ACC112 (cell line): ENCODE measurements around the gene LRP1B.

Source experiments
- H2AFZ ChIP-seq: fragments of 200-600 bp; sonication (generic); one replicate; pipeline ENCODE4 v1.6.0; 2017; ENCODE audit warnings: antibody characterized with exemption, low read length; ENCODE audit not compliant: unreplicated experiment
- H3K27ac ChIP-seq: fragments of 200-600 bp; sonication (generic); 2 replicates; pipeline ENCODE4 v1.5.1; 2014; ENCODE audit warnings: low read depth, mild to moderate bottlenecking, antibody characterized with exemption, low read length, moderate library complexity
- H3K27me3 ChIP-seq: fragments of 200-600 bp; sonication (generic); 2 replicates; pipeline ENCODE4 v1.6.1; 2014; ENCODE audit warnings: mild to moderate bottlenecking, antibody characterized with exemption, low read length, moderate library complexity, mixed read lengths; ENCODE audit not compliant: insufficient read depth
- H3K36me3 ChIP-seq: fragments of 200-600 bp; sonication (generic); 2 replicates; pipeline ENCODE4 v1.6.1; 2016; ENCODE audit warnings: mild to moderate bottlenecking, antibody characterized with exemption, low read length, moderate library complexity, mixed read lengths; ENCODE audit not compliant: insufficient read depth
- H3K4me1 ChIP-seq: fragments of 200-600 bp; sonication (generic); one replicate; pipeline ENCODE4 v1.6.1; 2016; ENCODE audit warnings: low read length, mixed read lengths; ENCODE audit not compliant: insufficient read depth, unreplicated experiment, control insufficient read depth
- H3K4me3 ChIP-seq: fragments of 200-600 bp; sonication (generic); 2 replicates; pipeline ENCODE4 v1.5.1; 2014; ENCODE audit warnings: mild to moderate bottlenecking, low read depth, low read length
- H3K79me2 ChIP-seq: fragments of 200-600 bp; sonication (generic); one replicate; pipeline ENCODE4 v1.6.0; 2016; ENCODE audit warnings: low read length; ENCODE audit not compliant: control insufficient read depth, unreplicated experiment, insufficient read depth

LRP1B gene

DNA sequence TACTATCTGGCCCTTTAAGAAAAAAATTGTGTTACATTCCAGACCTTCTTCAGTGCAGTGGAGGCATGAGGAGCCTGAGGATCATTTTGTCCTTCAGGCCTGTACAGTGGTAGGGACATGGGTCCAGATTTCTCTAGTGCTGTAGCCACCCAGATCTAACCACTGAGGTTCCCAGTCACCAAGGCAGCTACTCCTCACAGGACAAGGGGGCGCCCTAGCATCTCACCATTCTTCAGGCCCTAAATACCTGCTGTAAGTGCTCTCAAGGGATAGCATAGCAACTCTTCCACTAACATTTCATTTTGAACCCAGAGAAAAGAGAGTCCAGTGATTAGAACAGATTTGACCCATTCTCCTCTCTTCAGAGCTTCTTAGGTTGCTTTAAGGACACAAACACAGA, 1533.0 kb downstream of the LRP1B start:
- H3K27me3 ChIP-seq, result no peaks in the 10 kb centered on the region
- H3K27ac ChIP-seq, result no peak overlapping the region
- H3K4me1 ChIP-seq, result peaks cover 3% of the 10 kb centered on the region
- no peak overlapping the region for H2AFZ ChIP-seq
- H3K4me3 ChIP-seq, result no peak overlapping the region
- no peaks in the 10 kb centered on the region for H3K79me2 ChIP-seq
- H3K36me3 ChIP-seq, result no peaks in the 10 kb centered on the region

DNA sequence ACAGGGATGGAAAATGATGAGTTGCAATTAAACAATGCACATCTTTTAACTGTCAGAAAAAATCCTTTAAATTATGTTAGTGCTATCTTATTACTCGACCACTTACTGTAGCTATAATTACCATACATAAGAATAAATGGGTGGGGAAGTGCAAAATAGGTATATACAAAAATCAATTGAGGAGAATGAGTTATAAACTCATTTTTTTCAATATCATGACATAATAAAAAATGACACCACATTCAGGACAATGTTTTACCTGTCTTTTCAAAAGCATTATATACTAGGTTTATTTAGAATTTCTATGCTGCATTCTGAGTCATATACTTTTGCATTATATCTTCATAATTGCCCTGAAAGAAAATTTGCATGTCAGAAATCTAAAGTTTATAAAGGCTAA, 1533.6 kb downstream of the LRP1B start:
- Histone ChIP-seq H3K4me1 (peaks cover 3% of the 10 kb centered on the region), H3K36me3 (no peaks in the 10 kb centered on the region), H3K79me2 (no peaks in the 10 kb centered on the region), H3K27ac (no peak overlapping the region), H3K4me3 (no peak overlapping the region), H2AFZ (no peak overlapping the region), H3K27me3 (no peaks in the 10 kb centered on the region)

DNA sequence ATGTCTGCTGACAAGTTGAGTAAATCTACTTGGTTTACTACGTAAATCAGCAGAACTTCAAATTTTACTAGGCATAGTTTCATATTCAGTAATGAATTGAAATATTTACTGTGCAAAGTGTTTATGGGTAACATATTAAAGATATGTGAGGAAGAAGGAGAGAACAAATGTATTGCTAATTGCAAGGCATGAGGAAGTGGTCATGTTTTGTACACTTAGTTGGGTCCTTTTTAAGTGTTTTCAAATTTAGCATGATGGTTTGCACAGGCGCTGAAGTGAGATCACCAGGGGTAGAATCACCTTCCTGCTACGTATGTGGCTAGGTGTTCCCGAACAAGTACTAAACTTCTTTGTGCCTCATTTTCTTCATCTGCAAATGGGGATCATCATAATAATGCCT, 1534.4 kb downstream of the LRP1B start:
- H3K27ac ChIP-seq, result no peak overlapping the region
- H3K4me1 ChIP-seq, result peaks cover 3% of the 10 kb centered on the region
- no peaks in the 10 kb centered on the region for H3K36me3 ChIP-seq
- no peak overlapping the region for H3K4me3 ChIP-seq
- no peak overlapping the region for H2AFZ ChIP-seq
- no peaks in the 10 kb centered on the region for H3K27me3 ChIP-seq
- H3K79me2 ChIP-seq, result no peaks in the 10 kb centered on the region

DNA sequence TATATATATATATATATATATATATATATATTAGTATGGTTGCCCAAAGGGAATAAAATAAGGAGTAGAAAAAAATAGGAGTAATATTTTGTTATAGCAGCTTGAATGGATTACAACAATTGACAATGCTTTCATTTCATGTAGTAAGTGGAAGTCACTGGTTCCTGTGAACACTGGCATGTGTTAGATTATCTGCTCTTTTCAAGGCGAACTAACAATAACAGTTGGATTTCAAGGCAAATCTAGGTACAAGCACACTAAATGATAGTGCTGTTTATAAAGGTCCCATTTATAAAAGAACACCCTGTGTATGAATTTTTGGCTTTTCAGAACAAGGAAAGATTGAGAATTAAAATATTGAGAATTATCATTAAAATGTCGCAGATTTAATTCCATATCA, 1535.7 kb downstream of the LRP1B start:
- Histone ChIP-seq H3K79me2 (no peaks in the 10 kb centered on the region), H3K4me3 (no peak overlapping the region), H3K36me3 (no peaks in the 10 kb centered on the region), H3K4me1 (no peaks in the 10 kb centered on the region), H3K27ac (no peak overlapping the region), H3K27me3 (no peaks in the 10 kb centered on the region), H2AFZ (no peak overlapping the region)

DNA sequence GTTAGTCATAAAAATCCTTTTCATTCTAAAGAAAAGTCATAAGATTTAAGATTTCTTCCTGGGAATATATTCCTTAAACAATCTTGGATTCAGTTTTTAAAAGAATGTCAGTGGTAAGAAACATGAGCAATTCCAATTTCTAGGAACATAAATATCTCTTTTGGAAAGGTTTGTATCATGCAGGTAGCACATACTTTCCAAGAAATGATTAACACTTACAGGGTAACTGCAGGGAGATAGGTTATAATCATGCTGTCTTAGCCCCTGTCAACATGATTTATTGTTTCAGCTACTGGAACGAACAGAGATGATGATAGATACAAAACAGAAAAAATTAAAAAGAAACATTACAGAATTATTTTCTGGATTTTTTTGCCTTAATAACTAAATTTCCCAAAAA, 1537.7 kb downstream of the LRP1B start:
- no peaks in the 10 kb centered on the region for H3K79me2 ChIP-seq
- no peaks in the 10 kb centered on the region for H3K27me3 ChIP-seq
- H3K27ac ChIP-seq, result no peak overlapping the region
- H3K36me3 ChIP-seq, result no peaks in the 10 kb centered on the region
- H3K4me3 ChIP-seq, result no peak overlapping the region
- H2AFZ ChIP-seq, result no peak overlapping the region
- H3K4me1 ChIP-seq, result no peaks in the 10 kb centered on the region

DNA sequence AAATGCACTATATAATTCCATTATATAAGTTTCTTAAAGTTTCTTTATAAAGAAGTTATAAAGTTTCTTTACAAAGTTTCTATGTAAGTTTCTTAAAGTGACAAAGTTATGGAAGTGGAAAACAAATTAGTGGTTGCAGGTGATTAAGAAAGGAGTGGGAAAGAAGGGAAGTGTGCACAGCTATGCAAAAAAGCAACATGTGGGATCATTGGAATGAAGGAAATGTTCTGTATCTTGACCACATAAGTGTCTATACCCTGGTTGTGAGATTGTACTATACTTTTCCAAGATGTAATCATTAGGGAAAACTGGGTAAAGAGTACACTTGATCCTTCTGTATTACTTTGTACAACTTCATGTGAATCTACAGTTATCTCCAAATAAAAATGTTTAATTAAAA, 1541.1 kb downstream of the LRP1B start:
- Histone ChIP-seq H3K79me2 (no peaks in the 10 kb centered on the region), H3K4me1 (no peaks in the 10 kb centered on the region), H3K4me3 (no peak overlapping the region), H2AFZ (no peak overlapping the region), H3K27me3 (no peaks in the 10 kb centered on the region), H3K36me3 (no peaks in the 10 kb centered on the region), H3K27ac (no peak overlapping the region)

DNA sequence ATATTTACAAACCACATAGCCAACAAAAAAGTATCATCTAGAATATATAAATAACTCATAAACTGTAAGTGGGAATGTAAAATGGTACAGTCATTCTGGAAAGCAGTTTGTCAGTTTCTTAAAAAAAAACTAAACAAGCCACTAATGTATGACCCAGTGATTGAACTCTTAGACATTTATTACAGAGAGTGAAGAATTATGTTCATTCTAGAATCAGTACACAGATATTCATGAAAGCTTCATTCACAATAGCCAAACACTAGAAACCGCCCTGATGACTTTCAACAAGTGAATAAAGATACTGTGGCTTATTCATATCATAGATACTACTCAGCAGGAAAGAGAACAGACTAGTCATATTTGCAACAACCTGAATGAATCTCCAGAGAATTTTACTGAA, 1541.5 kb downstream of the LRP1B start:
- H3K27me3 ChIP-seq, result no peaks in the 10 kb centered on the region
- H3K36me3 ChIP-seq, result no peaks in the 10 kb centered on the region
- H2AFZ ChIP-seq, result no peak overlapping the region
- H3K79me2 ChIP-seq, result no peaks in the 10 kb centered on the region
- no peak overlapping the region for H3K4me3 ChIP-seq
- no peak overlapping the region for H3K27ac ChIP-seq
- no peaks in the 10 kb centered on the region for H3K4me1 ChIP-seq

DNA sequence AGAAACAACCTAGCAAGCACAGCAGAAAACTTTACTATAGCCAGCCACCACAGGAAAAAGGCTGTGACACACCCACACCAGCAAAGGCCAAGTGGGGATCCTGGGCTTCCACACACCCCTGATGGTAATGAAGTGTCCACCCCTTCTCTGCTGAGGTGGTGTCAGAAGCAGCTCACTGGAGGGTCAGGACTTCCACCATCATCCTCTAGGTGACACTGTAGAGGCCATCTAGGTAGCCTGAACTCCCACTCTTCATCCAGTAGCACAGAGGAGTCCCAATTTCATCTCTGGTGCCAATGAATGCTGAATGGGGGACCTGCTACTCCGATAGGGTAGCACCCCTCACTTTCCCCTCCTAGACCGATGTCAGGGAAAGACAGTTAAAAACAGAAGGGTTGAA, 1544.4 kb downstream of the LRP1B start:
- Histone ChIP-seq H3K36me3 (no peaks in the 10 kb centered on the region), H3K27me3 (no peaks in the 10 kb centered on the region), H3K4me3 (no peak overlapping the region), H2AFZ (no peak overlapping the region), H3K79me2 (no peaks in the 10 kb centered on the region), H3K27ac (no peak overlapping the region), H3K4me1 (no peaks in the 10 kb centered on the region)

DNA sequence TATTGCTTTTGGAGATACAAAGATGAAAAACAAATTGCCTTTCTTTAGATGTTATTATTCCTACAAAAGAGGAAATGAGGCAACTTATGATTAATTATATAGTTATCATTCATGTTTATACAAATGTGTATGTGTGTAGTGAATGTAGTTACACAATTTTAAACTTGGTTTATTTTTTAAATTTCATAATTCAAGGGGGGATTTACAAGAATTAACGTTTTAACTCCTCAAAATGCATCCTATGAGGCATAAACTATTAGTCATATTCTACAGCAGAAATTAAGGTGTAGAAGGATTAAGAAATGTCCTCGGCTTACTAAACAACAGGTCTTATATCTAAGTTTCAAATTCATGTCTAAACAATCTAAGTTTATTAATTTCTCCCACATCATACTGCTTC, 1545.8 kb downstream of the LRP1B start:
- H3K27ac ChIP-seq, result no peak overlapping the region
- H3K36me3 ChIP-seq, result no peaks in the 10 kb centered on the region
- no peaks in the 10 kb centered on the region for H3K79me2 ChIP-seq
- no peaks in the 10 kb centered on the region for H3K4me1 ChIP-seq
- no peak overlapping the region for H2AFZ ChIP-seq
- H3K27me3 ChIP-seq, result no peaks in the 10 kb centered on the region
- no peak overlapping the region for H3K4me3 ChIP-seq

DNA sequence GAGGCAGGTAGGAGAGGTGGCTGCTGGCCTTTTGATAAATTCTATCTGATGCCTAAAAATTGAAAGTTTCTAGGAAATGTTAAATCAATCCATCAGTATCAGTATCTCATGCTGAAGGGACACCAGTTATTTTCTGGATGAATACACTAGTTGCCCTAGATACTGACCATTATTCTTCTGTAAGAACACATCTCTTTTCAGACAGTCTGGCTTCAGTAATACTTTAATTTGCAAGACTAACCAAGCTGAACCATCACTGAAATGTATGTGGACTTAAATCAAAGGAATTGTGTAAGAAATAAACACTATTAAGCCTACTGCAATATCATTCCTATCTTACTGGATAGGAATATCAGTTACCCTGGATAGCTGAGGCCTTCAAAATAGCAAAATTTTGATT, 1546.3 kb downstream of the LRP1B start:
- Histone ChIP-seq H3K36me3 (no peaks in the 10 kb centered on the region), H3K79me2 (no peaks in the 10 kb centered on the region), H3K4me3 (no peak overlapping the region), H3K27ac (no peak overlapping the region), H3K4me1 (no peaks in the 10 kb centered on the region), H3K27me3 (no peaks in the 10 kb centered on the region), H2AFZ (no peak overlapping the region)

DNA sequence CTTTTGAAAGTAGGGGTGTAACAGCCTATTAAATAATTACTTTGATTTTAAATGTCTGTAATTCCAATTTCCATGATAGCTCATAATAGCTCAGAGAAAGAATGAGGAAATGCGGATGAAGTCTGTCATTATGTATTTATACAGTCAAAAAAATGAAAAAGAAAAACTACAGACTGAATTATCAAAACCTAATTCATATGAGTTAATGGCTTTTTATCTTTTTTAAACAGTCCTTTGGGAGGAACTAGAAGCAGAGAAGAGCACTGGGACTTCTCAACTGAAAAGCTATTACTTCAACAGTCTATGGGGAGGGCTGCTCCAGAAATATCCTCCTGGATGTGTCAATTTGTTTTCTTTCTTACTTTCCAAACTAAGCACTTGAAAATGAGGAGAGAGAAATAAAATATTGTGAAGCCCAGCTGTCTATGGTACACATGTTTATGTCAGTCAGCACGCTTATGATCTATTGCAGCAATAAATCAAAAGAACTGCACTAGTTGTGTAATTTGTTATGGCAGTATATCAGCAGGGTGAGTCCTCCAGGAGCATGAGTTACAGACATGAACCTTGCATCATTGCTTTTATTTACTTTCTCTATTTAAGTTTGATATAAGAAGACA, 1550.2 kb downstream of the LRP1B start:
- no peak overlapping the region for H2AFZ ChIP-seq
- H3K27me3 ChIP-seq, result no peaks in the 10 kb centered on the region
- H3K36me3 ChIP-seq, result no peaks in the 10 kb centered on the region
- H3K79me2 ChIP-seq, result no peaks in the 10 kb centered on the region
- no peak overlapping the region for H3K4me3 ChIP-seq
- H3K27ac ChIP-seq, result no peak overlapping the region
- H3K4me1 ChIP-seq, result no peaks in the 10 kb centered on the region
